Naive B cell (primary cell): ENCODE data around the gene PCYT2. TPM values are rescaled to one million over a fixed set of nuclear protein-coding genes. Genes with fewer than 3 reads are reported as not detected.

Experiments used
- ATAC-seq, 2 donors: fragments of 150-1000 bp; cut with Tn5 transposase; 2 replicates each; pipeline ENCODE4 v1.10.0; 2021; ENCODE audit warnings: low read depth in 2 of 2, mild to moderate bottlenecking in 2 of 2, moderate library complexity in 2 of 2
- DNase-seq: peaks from one replicate; pipeline ENCODE4 v3.0.0; 2022
- H3K27ac Mint-ChIP-seq, 6 donors: one replicate each; pipeline ENCODE4 v1.8.0; 2020 to 2022; ENCODE audit warnings: mild to moderate bottlenecking in 6 of 6, mixed read lengths in 6 of 6, moderate library complexity in 5 of 6, inconsistent platforms in 2 of 6
- H3K27me3 Mint-ChIP-seq, 3 donors: one replicate each; pipeline ENCODE4 v1.8.0; 2021 to 2022; ENCODE audit warnings: mixed read lengths in 3 of 3, mild to moderate bottlenecking in 1 of 3
- H3K36me3 Mint-ChIP-seq, 2 donors: one replicate each; pipeline ENCODE4 v1.8.0; 2020 to 2022; ENCODE audit warnings: mixed read lengths in 2 of 2, inconsistent platforms in 1 of 2, mild to moderate bottlenecking in 1 of 2
- H3K4me1 Mint-ChIP-seq, 3 donors: one replicate each; pipeline ENCODE4 v1.8.0; 2020 to 2022; ENCODE audit warnings: mixed read lengths in 3 of 3, inconsistent platforms in 1 of 3, mild to moderate bottlenecking in 1 of 3, moderate library complexity in 1 of 3
- H3K4me3 Mint-ChIP-seq, 8 donors: one replicate each; pipeline ENCODE4 v1.8.0; 2020 to 2022; ENCODE audit warnings: mild to moderate bottlenecking in 8 of 8, mixed read lengths in 8 of 8, moderate library complexity in 8 of 8, inconsistent platforms in 2 of 8
- H3K9me3 Mint-ChIP-seq, 7 donors: one replicate each; pipeline ENCODE4 v1.8.0; 2020 to 2022; ENCODE audit warnings: mixed read lengths in 7 of 7, mild to moderate bottlenecking in 5 of 7, inconsistent platforms in 2 of 7, moderate library complexity in 1 of 7
- polyA plus RNA-seq, 6 donors: library from polyadenylated mRNA; unstranded; fragments of 300-500 nt; fragmentation: Illumina TruSeq; gene quantifications; one replicate each; pipeline ENCODE4 v1.2.3, GENCODE V29; 2021; ENCODE audit warnings: low read depth in 6 of 6

Gene PCYT2
- polyA plus RNA-seq, 6 donors from 2014 or later = 19.0 to 28.4 (median 21.2) TPM

GRCh38 chr17:81902653-81903414 is 8.4 kb downstream of the PCYT2 start:
- Mint-ChIP-seq H3K36me3 (peaks cover 9 to 11% of the 10 kb centered on the region in 2 donors), H3K9me3 (no peaks in the 10 kb centered on the region), H3K27me3 (peaks cover 7 to 13% (median 12%) of the 10 kb centered on the region in 3 donors), H3K27ac (no peak overlapping the region), H3K4me1 (peaks cover 6 to 8% (median 8%) of the 10 kb centered on the region in 3 donors), H3K4me3 (peak overlapping the region in 2 of 8 donors; percentile 21 to 53)
- ATAC-seq (peak; percentile 43 to 52), DNase-seq (no peak)

- Mint-ChIP-seq H3K4me1 (peaks cover 6 to 8% (median 8%) of the 10 kb centered on the region in 3 donors), H3K36me3 (peaks cover 9 to 11% of the 10 kb centered on the region in 2 donors), H3K27ac (no peak within 1 kb of the TSS), H3K27me3 (peaks cover 7 to 13% (median 12%) of the 10 kb centered on the region in 3 donors), H3K4me3 (peak within 1 kb of the TSS; percentile 21 to 65 (median 28)), H3K9me3 (no peaks in the 10 kb centered on the region)
- ATAC-seq (peak; percentile 56 to 57), DNase-seq (no peak)
These were observed 9.1 kb downstream of the PCYT2 start, which contains the start of gene NPB for GRCh38 chr17:81902023-81902652. Gene NPB (plus strand): TSS chr17:81902238. CDS start chr17:81902278, 40 bp downstream.

GRCh38 chr17:81901167-81902022 is 9.8 kb downstream of the PCYT2 start:
- Mint-ChIP-seq H3K36me3 (peaks cover 9 to 11% of the 10 kb centered on the region in 2 donors), H3K4me1 (peaks cover 6 to 8% (median 8%) of the 10 kb centered on the region in 3 donors), H3K4me3 (peak overlapping the region; percentile 20 to 82 (median 28)), H3K9me3 (no peaks in the 10 kb centered on the region), H3K27me3 (peaks cover 7 to 13% (median 12%) of the 10 kb centered on the region in 3 donors), H3K27ac (no peak overlapping the region)
- ATAC-seq (no peak), DNase-seq (no peak)

DNA sequence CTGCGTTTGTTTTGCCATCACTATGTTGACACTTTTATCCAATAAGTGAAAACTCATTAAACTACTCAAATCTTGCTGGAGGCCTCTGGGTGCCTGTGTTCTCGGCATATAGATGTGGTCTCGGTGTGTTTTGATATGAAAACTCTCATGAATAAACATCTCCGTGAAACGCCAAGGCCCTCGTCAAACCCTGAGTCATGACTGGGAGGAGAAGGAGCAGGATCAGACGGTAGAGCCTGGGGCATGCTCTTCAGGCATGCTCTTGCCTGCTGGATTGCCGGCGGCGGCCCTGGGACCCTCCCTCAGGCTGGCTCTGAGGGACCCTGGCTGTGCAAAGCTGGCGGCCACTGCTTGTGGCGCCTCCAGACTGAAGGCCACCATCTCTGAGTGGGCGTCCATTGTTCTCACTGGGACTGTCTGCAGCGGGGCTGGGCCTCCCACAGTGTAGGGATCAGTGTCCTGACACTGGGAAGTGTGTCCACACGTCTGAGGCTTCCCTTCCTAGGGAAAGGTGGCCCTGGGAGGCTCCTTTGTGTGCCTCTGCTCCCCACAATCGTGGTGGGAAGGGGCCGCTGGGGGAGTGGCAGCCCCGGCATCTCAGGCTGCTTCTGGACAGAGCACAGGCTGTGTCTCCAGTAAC is 10.9 kb downstream of the PCYT2 start:
- peaks cover 9 to 11% of the 10 kb centered on the region in 2 donors for H3K36me3 Mint-ChIP-seq
- H3K4me3 Mint-ChIP-seq = peak overlapping the region in 3 of 8 donors; percentile 20 to 30 (median 27)

GRCh38 chr17:81899514-81900166 is 11.6 kb downstream of the PCYT2 start:
- ATAC-seq (no peak), DNase-seq (no peak)
- Mint-ChIP-seq H3K9me3 (no peaks in the 10 kb centered on the region), H3K4me1 (peaks cover 6 to 8% (median 8%) of the 10 kb centered on the region in 3 donors), H3K27me3 (peaks cover 7 to 13% (median 12%) of the 10 kb centered on the region in 3 donors), H3K36me3 (peaks cover 9 to 11% of the 10 kb centered on the region in 2 donors), H3K27ac (no peak overlapping the region), H3K4me3 (peak overlapping the region in 1 of 8 donors; percentile 19)

More for the DNA sequence above, 10.9 kb downstream of the PCYT2 start:
- DNase-seq = no peak
- no peak for ATAC-seq
- H3K27me3 Mint-ChIP-seq = peaks cover 7 to 13% (median 12%) of the 10 kb centered on the region in 3 donors
- peaks cover 6 to 8% (median 8%) of the 10 kb centered on the region in 3 donors for H3K4me1 Mint-ChIP-seq
- no peak overlapping the region for H3K27ac Mint-ChIP-seq
- H3K9me3 Mint-ChIP-seq = no peaks in the 10 kb centered on the region

DNA sequence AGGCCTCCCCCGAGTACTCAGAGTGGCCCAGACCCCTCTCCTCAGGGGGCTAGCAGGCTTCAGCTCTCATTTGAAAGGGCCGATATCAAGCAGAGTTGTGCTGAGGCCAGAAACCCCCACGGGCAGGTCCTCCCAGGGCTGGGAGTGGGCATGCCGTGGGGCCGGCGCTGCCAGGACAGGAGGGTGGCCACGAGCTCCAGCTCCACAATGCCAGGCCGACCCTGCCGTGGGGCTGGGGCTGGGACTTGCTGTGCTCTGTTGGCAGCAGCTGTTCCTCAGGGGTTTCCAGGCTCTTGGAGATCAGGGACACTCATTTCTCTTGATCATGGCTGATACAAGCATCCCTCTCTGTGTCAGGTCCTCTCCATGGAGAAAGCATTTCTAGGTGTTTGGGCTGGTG is 12.3 kb downstream of the PCYT2 start:
- H3K36me3 Mint-ChIP-seq = peaks cover 9 to 11% of the 10 kb centered on the region in 2 donors
- DNase-seq (no peak), ATAC-seq (no peak)
- H3K9me3 Mint-ChIP-seq = no peaks in the 10 kb centered on the region
- H3K4me3 Mint-ChIP-seq = no peak overlapping the region
- H3K4me1 Mint-ChIP-seq = peaks cover 6 to 8% (median 8%) of the 10 kb centered on the region in 3 donors
- peaks cover 7 to 13% (median 12%) of the 10 kb centered on the region in 3 donors for H3K27me3 Mint-ChIP-seq
- no peak overlapping the region for H3K27ac Mint-ChIP-seq

DNA sequence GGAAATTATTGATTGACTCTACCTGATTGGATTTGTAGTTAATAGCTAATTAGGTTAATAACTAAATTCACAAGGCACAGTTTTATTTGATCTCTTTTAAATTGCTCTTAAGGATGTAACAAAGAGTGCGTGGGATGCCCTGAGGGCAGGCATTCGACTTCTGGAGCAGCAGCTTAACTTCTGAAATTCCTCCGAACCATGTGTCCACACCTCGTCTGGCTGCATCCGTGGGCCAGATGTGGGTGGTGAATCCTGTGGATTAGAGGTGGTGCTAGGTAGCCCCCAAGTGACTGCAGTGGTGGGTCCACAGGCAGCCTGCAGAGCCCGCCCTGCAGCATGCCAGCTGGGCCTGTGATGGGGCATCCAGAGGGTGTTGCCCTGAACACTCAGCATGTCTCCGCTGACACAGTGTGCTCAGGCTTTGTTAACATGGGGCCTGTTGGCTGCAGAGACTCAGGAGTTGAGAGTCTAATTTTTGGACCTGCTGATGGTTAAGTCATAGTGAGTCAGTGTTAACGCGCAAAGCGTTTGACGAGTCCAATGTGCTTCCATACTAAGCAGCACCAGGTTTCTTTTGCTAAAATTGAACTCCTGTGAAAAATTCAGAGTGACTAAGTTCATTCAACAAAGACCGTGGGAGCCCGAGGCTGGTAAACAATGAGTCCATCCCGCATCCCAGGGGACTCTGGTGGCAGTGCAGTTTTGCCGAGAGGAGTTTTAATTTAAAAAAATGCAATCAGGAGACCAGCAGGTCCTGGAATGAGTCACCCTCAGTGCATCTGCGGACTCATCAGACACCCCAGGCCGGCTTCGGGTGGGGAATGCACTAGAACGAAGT is 13.0 kb downstream of the PCYT2 start:
- DNase-seq (no peak), ATAC-seq (no peak)
- H3K4me1 Mint-ChIP-seq = peaks cover 6 to 14% (median 8%) of the 10 kb centered on the region in 3 donors
- H3K36me3 Mint-ChIP-seq = peaks cover 9 to 11% of the 10 kb centered on the region in 2 donors
- no peaks in the 10 kb centered on the region for H3K9me3 Mint-ChIP-seq
- no peak overlapping the region for H3K4me3 Mint-ChIP-seq
- peaks cover 7 to 13% (median 12%) of the 10 kb centered on the region in 3 donors for H3K27me3 Mint-ChIP-seq
- no peak overlapping the region for H3K27ac Mint-ChIP-seq

- peaks cover 0 to 14% (median 4%) of the 10 kb centered on the region in 3 donors for H3K4me1 Mint-ChIP-seq
- DNase-seq (no peak), ATAC-seq (no peak)
- peak overlapping the region in 1 of 6 donors; percentile 56 for H3K27ac Mint-ChIP-seq
- peaks cover 0 to 6% of the 10 kb centered on the region in 2 donors for H3K36me3 Mint-ChIP-seq
- no peaks in the 10 kb centered on the region for H3K27me3 Mint-ChIP-seq
- peak overlapping the region in 2 of 8 donors; percentile 3 to 6 for H3K4me3 Mint-ChIP-seq
- H3K9me3 Mint-ChIP-seq = no peaks in the 10 kb centered on the region
These were observed 15.8 kb downstream of the PCYT2 start for GRCh38 chr17:81895400-81895799.

DNA sequence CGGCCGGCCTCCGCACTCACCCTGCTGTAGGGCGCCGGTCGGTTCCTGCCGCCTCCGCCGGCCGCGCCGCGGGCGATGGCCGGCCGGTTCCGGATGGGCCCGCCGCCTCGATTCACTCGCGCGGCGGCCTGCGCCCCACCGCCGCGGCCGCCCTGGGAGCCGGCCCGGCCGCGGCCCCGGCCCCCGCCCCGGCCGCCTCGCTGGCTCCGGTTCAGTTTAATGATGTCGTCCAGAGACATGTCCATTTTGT is 20.0 kb downstream of the PCYT2 start:
- peaks cover 3 to 13% of the 10 kb centered on the region in 2 donors for H3K36me3 Mint-ChIP-seq

DNA sequence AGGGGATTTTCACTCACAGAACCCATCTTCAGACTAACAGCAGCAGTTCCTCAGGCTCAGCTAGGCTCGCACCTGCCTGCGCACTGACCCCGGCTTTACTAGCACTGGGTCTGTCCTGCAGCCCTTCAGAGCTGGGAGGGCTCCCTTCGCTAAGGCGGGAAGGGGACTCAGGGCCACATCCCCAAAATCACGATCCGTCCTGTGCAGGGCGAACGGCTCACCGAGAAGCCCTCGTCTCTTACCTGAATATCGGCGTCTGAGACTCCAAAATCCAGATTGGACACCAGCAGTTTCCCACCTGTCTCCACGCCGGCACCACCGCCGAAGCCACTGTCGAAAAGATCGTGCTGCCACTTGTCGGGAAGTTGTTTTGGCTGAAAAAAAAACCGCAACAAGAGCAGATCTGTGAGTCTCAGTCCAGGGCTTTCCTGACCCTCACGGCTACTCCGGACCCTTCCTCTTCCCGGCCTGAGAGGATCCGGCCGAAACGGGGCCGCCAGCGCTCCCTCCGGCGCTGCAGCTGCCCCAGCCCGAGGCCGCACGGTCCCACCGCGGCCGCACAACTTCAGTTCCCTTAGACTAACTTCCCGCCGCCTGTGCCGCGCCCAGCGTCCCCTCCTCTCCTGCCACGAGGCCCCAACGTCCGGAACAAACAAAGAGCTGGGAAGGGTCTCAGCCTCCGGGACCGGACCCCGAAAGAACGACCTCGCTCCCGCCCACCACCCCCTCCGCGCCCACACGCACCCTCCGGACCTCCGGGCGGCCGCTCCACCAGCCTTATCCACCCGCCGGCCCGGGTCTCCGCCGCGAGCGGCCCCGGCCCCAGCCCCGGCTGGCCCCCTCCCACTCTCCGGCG is 20.5 kb downstream of the PCYT2 start:
- H3K9me3 Mint-ChIP-seq = no peaks in the 10 kb centered on the region

More for the DNA sequence above, 20.0 kb downstream of the PCYT2 start:
- Mint-ChIP-seq H3K4me1 (peaks cover 8 to 24% (median 16%) of the 10 kb centered on the region in 3 donors), H3K27ac (peak overlapping the region; percentile 95 to 100 (median 97)), H3K4me3 (peak overlapping the region; percentile 86 to 99 (median 95)), H3K9me3 (no peaks in the 10 kb centered on the region), H3K27me3 (no peaks in the 10 kb centered on the region)
- ATAC-seq (peak; percentile 4 to 8), DNase-seq (no peak)

GRCh38 chr17:81889602-81890001 is 21.6 kb downstream of the PCYT2 start:
- H3K4me3 Mint-ChIP-seq = peak overlapping the region in 7 of 8 donors; percentile 66 to 94 (median 85)
- no peaks in the 10 kb centered on the region for H3K27me3 Mint-ChIP-seq
- no peak for ATAC-seq
- peaks cover 16 to 31% (median 20%) of the 10 kb centered on the region in 3 donors for H3K4me1 Mint-ChIP-seq
- no peaks in the 10 kb centered on the region for H3K9me3 Mint-ChIP-seq
- peaks cover 3 to 13% of the 10 kb centered on the region in 2 donors for H3K36me3 Mint-ChIP-seq
- no peak for DNase-seq
- peak overlapping the region in 3 of 6 donors; percentile 33 to 95 (median 72) for H3K27ac Mint-ChIP-seq

More for the DNA sequence above, 20.5 kb downstream of the PCYT2 start:
- Mint-ChIP-seq H3K4me3 (peak overlapping the region; percentile 75 to 94 (median 86)), H3K27ac (peak overlapping the region; percentile 39 to 96 (median 91)), H3K4me1 (peaks cover 12 to 26% (median 17%) of the 10 kb centered on the region in 3 donors), H3K27me3 (no peaks in the 10 kb centered on the region), H3K36me3 (peaks cover 3 to 13% of the 10 kb centered on the region in 2 donors)
- DNase-seq (no peak), ATAC-seq (no peak)
